Measurements from ENCODE around the gene SEPTIN10. TPM values are rescaled to one million over a fixed set of nuclear protein-coding genes. Genes with fewer than 3 reads are reported as not detected.

SEPTIN10 gene
- total RNA-seq, 2 donors from 2014 or later: 66.3 to 94.9 TPM

GRCh38 chr2:109526442-109526970 lies 87.3 kb downstream of the SEPTIN10 start:
- H3K4me1 ChIP-seq (replicated peaks): no peaks in the 10 kb centered on the region
- H3K4me3 ChIP-seq: no peak overlapping the region
- H3K27ac ChIP-seq: no peak overlapping the region
- intact Hi-C loops (cut with DNase I): no loop called here
- WGBS: 94% methylated on average over 11 of the region's 11 CpGs
- DNase-seq (ENCODE audit: low spot score): no peak
- no peaks in the 10 kb centered on the region for H3K36me3 ChIP-seq
- no peaks in the 10 kb centered on the region for H3K27me3 ChIP-seq (replicated peaks; ENCODE audit: insufficient read depth)
- TF ChIP-seq CTCF (IDR thresholded peaks at IDR 0.05): no peak
- no peak for TF ChIP-seq POLR2A (IDR thresholded peaks at IDR 0.05)
- TF ChIP-seq POLR2AphosphoS5 (IDR thresholded peaks at IDR 0.05): no peak
- no peaks in the 10 kb centered on the region for H3K9me3 ChIP-seq

- intact Hi-C loops (cut with DNase I): no loop called here
- no peak for DNase-seq (ENCODE audit: low spot score)
- H3K4me3 ChIP-seq: no peak overlapping the region
- H3K27ac ChIP-seq: no peak overlapping the region
- H3K36me3 ChIP-seq: no peaks in the 10 kb centered on the region
- H3K4me1 ChIP-seq (replicated peaks): no peaks in the 10 kb centered on the region
- no peaks in the 10 kb centered on the region for H3K27me3 ChIP-seq (replicated peaks; ENCODE audit: insufficient read depth)
- WGBS: 81% methylated on average over 4 of the region's 4 CpGs
- H3K9me3 ChIP-seq: no peaks in the 10 kb centered on the region
- TF ChIP-seq CTCF (IDR thresholded peaks at IDR 0.05) (no peak), POLR2AphosphoS5 (IDR thresholded peaks at IDR 0.05) (no peak), POLR2A (IDR thresholded peaks at IDR 0.05) (no peak)
These were observed 87.9 kb downstream of the SEPTIN10 start for GRCh38 chr2:109525836-109526235.

- H3K36me3 ChIP-seq: no peaks in the 10 kb centered on the region
- no peak for DNase-seq (ENCODE audit: low spot score)
- intact Hi-C loops (cut with DNase I): no loop called here
- no peak overlapping the region for H3K4me3 ChIP-seq
- no peak for TF ChIP-seq POLR2A (IDR thresholded peaks at IDR 0.05)
- TF ChIP-seq POLR2AphosphoS5 (IDR thresholded peaks at IDR 0.05): no peak
- TF ChIP-seq CTCF (IDR thresholded peaks at IDR 0.05): no peak
- no peak overlapping the region for H3K27ac ChIP-seq
- 88% methylated on average over 13 of the region's 13 CpGs for WGBS
- no peaks in the 10 kb centered on the region for H3K4me1 ChIP-seq (replicated peaks)
- H3K27me3 ChIP-seq (replicated peaks; ENCODE audit: insufficient read depth): no peaks in the 10 kb centered on the region
- H3K9me3 ChIP-seq: no peaks in the 10 kb centered on the region
These were observed 90.0 kb downstream of the SEPTIN10 start for GRCh38 chr2:109523536-109524361.

GRCh38 chr2:109523121-109523520 lies 90.6 kb downstream of the SEPTIN10 start:
- WGBS: 79% methylated on average over 6 of the region's 6 CpGs
- intact Hi-C loops (cut with DNase I): no loop called here
- no peak overlapping the region for H3K27ac ChIP-seq
- H3K27me3 ChIP-seq (replicated peaks; ENCODE audit: insufficient read depth): no peaks in the 10 kb centered on the region
- H3K36me3 ChIP-seq: no peaks in the 10 kb centered on the region
- no peak overlapping the region for H3K4me3 ChIP-seq
- DNase-seq (ENCODE audit: low spot score): no peak
- TF ChIP-seq POLR2AphosphoS5 (IDR thresholded peaks at IDR 0.05) (no peak), CTCF (IDR thresholded peaks at IDR 0.05) (no peak), POLR2A (IDR thresholded peaks at IDR 0.05) (no peak)
- H3K4me1 ChIP-seq (replicated peaks): no peaks in the 10 kb centered on the region
- no peaks in the 10 kb centered on the region for H3K9me3 ChIP-seq

- DNase-seq (ENCODE audit: low spot score): no peak
- Histone ChIP-seq H3K27ac (no peak overlapping the region), H3K9me3 (no peaks in the 10 kb centered on the region), H3K4me3 (no peak overlapping the region), H3K27me3 (replicated peaks; ENCODE audit: insufficient read depth) (no peaks in the 10 kb centered on the region), H3K4me1 (replicated peaks) (no peaks in the 10 kb centered on the region), H3K36me3 (no peaks in the 10 kb centered on the region)
- 93% methylated on average over 7 of the region's 7 CpGs for WGBS
- TF ChIP-seq POLR2AphosphoS5 (IDR thresholded peaks at IDR 0.05) (no peak), POLR2A (IDR thresholded peaks at IDR 0.05) (no peak), CTCF (IDR thresholded peaks at IDR 0.05) (no peak)
- intact Hi-C loops (cut with DNase I): no loop called here
These were observed 91.7 kb downstream of the SEPTIN10 start for GRCh38 chr2:109522063-109522374.
